Hepatocyte (in vitro differentiated cells): ENCODE measurements around the gene PRPF19. TPM values are rescaled to one million over a fixed set of nuclear protein-coding genes. Genes with fewer than 3 reads are reported as not detected.

Experiments
- DNase-seq: peaks from one replicate; pipeline ENCODE4 v3.0.0-alpha.2; 2016; ENCODE audit warnings: low spot score
- H2AFZ ChIP-seq: fragments of 200-600 bp; sonication (generic); 2 replicates; pipeline ENCODE4 v1.6.0; 2016; ENCODE audit warnings: antibody characterized with exemption, mild to moderate bottlenecking
- H3K27ac ChIP-seq: fragments of 200-600 bp; sonication (generic); 2 replicates; pipeline ENCODE4 v1.5.1; 2016; ENCODE audit warnings: mild to moderate bottlenecking
- H3K27me3 ChIP-seq: fragments of 200-600 bp; sonication (generic); 2 replicates; pipeline ENCODE4 v1.6.1; 2016
- H3K36me3 ChIP-seq: fragments of 200-600 bp; sonication (generic); replicated peaks from 2 replicates; pipeline ENCODE4 v1.5.1; 2016; ENCODE audit warnings: low read depth; ENCODE audit not compliant: insufficient read depth
- H3K4me1 ChIP-seq: fragments of 200-600 bp; sonication (generic); 2 replicates; pipeline ENCODE4 v1.5.1; 2016; ENCODE audit warnings: mild to moderate bottlenecking, moderate library complexity; ENCODE audit not compliant: insufficient read depth
- H3K4me2 ChIP-seq: fragments of 200-600 bp; sonication (generic); 2 replicates; pipeline ENCODE4 v1.6.0; 2016
- H3K4me3 ChIP-seq: fragments of 200-600 bp; sonication (generic); 2 replicates; pipeline ENCODE4 v1.5.1; 2016; ENCODE audit warnings: mild to moderate bottlenecking
- H3K79me2 ChIP-seq: fragments of 200-600 bp; sonication (generic); 2 replicates; pipeline ENCODE4 v1.6.0; 2017; ENCODE audit warnings: mild to moderate bottlenecking
- H3K9me2 ChIP-seq: fragments of 200-600 bp; sonication (generic); replicated peaks from 2 replicates; pipeline ENCODE4 v1.6.0; 2017; ENCODE audit warnings: mild to moderate bottlenecking; ENCODE audit not compliant: insufficient read depth
- H3K9me3 ChIP-seq: fragments of 200-600 bp; sonication (generic); 2 replicates; pipeline ENCODE4 v1.5.1; 2016; ENCODE audit warnings: low read depth, mild to moderate bottlenecking
- H4K20me1 ChIP-seq: fragments of 200-600 bp; sonication (generic); 2 replicates; pipeline ENCODE4 v1.6.0; 2016; ENCODE audit warnings: mild to moderate bottlenecking; ENCODE audit not compliant: insufficient read depth, poor library complexity, severe bottlenecking
- EZH2 ChIP-seq: fragments of 200-600 bp; sonication (generic); IDR thresholded peaks from 2 replicates; pipeline ENCODE4 v1.6.1; 2016; ENCODE audit warnings: antibody characterized with exemption, mild to moderate bottlenecking, borderline replicate concordance
- EZH2phosphoT487 ChIP-seq: fragments of 200-600 bp; sonication (generic); IDR thresholded peaks from one replicate; pipeline ENCODE4 v1.6.1; 2018; ENCODE audit warnings: antibody characterized with exemption, mild to moderate bottlenecking, low read depth, moderate library complexity; ENCODE audit not compliant: unreplicated experiment, severe bottlenecking
- WGBS: methylation state at CpG from one replicate; pipeline ENCODE4 v1.1.6; 2016; ENCODE audit warnings: low lambda C conversion rate; ENCODE audit errors: missing lambda C conversion rate; 5-methylcytosine and 5-hydroxymethylcytosine counted together
- polyA plus RNA-seq: library from polyadenylated mRNA; unstranded; fragments of >200 nt; fragmentation: Nextera tagmentation; extraction: Ambion mirVana; gene quantifications from 2 replicates; pipeline ENCODE4 v1.2.1, GENCODE V29; 2016
- total RNA-seq: library from RNA; depleted of rRNA; stranded (reverse); fragments of >200 nt; gene quantifications from 2 replicates; pipeline ENCODE4 v1.2.3, GENCODE V29; 2014
- TF ChIP-seq, protein P1 (sequence below): fragments of 200-600 bp; sonication (generic); IDR thresholded peaks from 2 replicates; pipeline ENCODE4 v1.5.1; 2016; ENCODE audit warnings: antibody characterized with exemption, mild to moderate bottlenecking; ENCODE audit not compliant: poor library complexity

PRPF19 gene
- total and polyA plus RNA-seq, 2 experiments from 2014 or later: 19.3 to 53.8 TPM

DNA sequence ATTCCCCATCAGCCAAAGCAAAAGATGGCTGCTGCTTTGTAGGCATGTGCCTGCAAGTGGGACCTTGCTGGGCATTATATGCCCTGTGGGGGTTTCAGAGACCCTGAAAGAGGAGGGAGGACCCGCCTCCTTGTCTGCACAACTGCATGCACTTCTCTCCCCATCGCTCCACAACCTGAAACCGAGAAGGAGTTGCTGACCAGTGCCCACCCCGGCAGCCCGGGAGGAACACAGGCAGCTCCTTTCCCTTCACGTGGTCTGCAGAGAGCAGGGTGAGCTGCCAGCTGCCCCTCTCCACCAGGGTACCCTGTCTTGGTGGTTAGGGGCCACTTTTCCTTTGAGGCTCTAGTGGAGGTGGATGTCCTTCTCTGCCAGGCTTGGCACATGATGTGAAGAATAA is 16.5 kb upstream of the PRPF19 start:
- DNase-seq: no peak
- Histone ChIP-seq H3K36me3 (no peaks in the 10 kb centered on the region), H3K27ac (no peak overlapping the region), H3K4me3 (no peak overlapping the region), H2AFZ (no peak overlapping the region), H3K9me2 (no peaks in the 10 kb centered on the region), H4K20me1 (no peaks in the 10 kb centered on the region), H3K9me3 (no peaks in the 10 kb centered on the region), H3K4me2 (no peak overlapping the region), H3K79me2 (peaks cover 30% of the 10 kb centered on the region), H3K27me3 (no peaks in the 10 kb centered on the region), H3K4me1 (peaks cover 8% of the 10 kb centered on the region)
- TF ChIP-seq, protein P1, sequence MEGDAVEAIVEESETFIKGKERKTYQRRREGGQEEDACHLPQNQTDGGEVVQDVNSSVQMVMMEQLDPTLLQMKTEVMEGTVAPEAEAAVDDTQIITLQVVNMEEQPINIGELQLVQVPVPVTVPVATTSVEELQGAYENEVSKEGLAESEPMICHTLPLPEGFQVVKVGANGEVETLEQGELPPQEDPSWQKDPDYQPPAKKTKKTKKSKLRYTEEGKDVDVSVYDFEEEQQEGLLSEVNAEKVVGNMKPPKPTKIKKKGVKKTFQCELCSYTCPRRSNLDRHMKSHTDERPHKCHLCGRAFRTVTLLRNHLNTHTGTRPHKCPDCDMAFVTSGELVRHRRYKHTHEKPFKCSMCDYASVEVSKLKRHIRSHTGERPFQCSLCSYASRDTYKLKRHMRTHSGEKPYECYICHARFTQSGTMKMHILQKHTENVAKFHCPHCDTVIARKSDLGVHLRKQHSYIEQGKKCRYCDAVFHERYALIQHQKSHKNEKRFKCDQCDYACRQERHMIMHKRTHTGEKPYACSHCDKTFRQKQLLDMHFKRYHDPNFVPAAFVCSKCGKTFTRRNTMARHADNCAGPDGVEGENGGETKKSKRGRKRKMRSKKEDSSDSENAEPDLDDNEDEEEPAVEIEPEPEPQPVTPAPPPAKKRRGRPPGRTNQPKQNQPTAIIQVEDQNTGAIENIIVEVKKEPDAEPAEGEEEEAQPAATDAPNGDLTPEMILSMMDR: no peak
- TF ChIP-seq EZH2: no peak
- no peak for TF ChIP-seq EZH2phosphoT487
- WGBS: 88% methylated on average over 6 of the region's 6 CpGs

DNA sequence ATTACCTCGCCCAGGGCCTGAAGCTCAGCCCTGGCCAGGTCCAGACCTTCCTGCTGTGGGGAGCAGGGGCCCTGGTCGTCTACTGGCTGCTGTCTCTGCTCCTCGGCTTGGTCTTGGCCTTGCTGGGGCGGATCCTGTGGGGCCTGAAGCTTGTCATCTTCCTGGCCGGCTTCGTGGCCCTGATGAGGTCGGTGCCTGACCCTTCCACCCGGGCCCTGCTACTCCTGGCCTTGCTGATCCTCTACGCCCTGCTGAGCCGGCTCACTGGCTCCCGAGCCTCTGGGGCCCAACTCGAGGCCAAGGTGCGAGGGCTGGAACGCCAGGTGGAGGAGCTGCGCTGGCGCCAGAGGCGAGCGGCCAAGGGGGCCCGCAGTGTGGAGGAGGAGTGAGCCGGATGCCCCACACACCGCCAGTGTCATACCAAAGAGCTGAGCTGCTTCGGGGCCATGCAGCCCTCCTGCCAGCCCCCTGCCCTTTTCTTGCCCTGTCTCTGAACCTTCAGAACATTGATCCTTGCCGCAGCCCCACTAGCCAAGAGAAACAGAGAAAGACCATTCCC is 15.5 kb upstream of the PRPF19 start:
- Histone ChIP-seq H3K4me3 (no peak overlapping the region), H3K27ac (no peak overlapping the region), H2AFZ (no peak overlapping the region), H3K9me2 (no peaks in the 10 kb centered on the region), H4K20me1 (no peaks in the 10 kb centered on the region), H3K27me3 (no peaks in the 10 kb centered on the region), H3K9me3 (no peaks in the 10 kb centered on the region), H3K4me2 (no peak overlapping the region), H3K4me1 (peaks cover 8% of the 10 kb centered on the region), H3K79me2 (peaks cover 40% of the 10 kb centered on the region), H3K36me3 (no peaks in the 10 kb centered on the region)
- TF ChIP-seq, protein P1: no peak
- TF ChIP-seq EZH2phosphoT487 (no peak), EZH2 (no peak)
- 87% methylated on average over 23 of the region's 23 CpGs for WGBS
- no peak for DNase-seq

DNA sequence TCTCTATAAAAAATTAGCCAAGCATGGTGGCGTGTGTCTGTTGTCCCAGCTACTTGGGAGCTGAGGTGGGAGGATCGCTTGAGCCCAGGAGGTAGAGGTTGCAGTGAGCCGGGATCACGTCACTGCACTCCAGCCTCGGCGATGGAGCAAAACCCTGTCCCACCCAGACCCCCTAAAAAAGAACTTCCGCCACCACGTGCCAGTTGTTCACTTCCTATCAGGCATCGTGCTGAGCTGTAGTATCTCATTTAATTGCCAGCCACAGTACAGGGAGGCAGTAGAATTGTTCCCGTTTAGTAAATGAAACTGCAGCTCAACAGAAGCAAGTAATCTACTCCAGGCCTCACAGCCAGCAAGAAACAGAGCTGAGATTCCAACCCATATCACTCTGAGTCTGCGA is 14.9 kb upstream of the PRPF19 start:
- TF ChIP-seq EZH2phosphoT487: no peak
- TF ChIP-seq, protein P1: no peak
- no peak for TF ChIP-seq EZH2
- DNase-seq: no peak
- peaks cover 9% of the 10 kb centered on the region for H3K4me1 ChIP-seq
- peaks cover 46% of the 10 kb centered on the region for H3K79me2 ChIP-seq
- no peaks in the 10 kb centered on the region for H4K20me1 ChIP-seq
- WGBS: 96% methylated on average over 11 of the region's 11 CpGs
- H2AFZ ChIP-seq: no peak overlapping the region
- H3K27me3 ChIP-seq: no peaks in the 10 kb centered on the region
- no peak overlapping the region for H3K27ac ChIP-seq
- H3K9me3 ChIP-seq: no peaks in the 10 kb centered on the region
- H3K4me2 ChIP-seq: no peak overlapping the region
- no peaks in the 10 kb centered on the region for H3K36me3 ChIP-seq
- no peak overlapping the region for H3K4me3 ChIP-seq
- no peaks in the 10 kb centered on the region for H3K9me2 ChIP-seq

DNA sequence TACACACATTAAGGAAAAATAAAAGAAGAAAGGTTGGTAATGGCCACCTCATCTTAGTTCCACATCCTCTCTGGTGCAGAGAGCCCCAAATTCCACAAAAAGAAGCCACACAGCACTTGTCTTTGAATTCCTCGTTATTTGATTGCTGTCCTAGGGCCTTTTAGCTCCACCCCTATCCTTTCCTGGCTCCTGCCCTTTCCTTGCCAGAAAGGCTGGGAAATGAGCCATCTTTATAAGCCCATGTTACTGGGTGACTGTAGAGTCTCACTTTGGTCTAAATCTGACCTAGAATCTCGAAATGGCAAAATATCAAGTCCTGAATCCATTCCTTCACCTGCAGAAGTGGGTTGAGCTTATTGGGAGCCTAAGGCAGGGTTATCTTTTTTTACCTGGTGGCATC is 13.6 kb upstream of the PRPF19 start:
- Histone ChIP-seq H3K79me2 (peaks cover 46% of the 10 kb centered on the region), H3K9me2 (no peaks in the 10 kb centered on the region), H3K4me1 (peaks cover 16% of the 10 kb centered on the region), H2AFZ (no peak overlapping the region), H3K27ac (no peak overlapping the region), H3K4me2 (no peak overlapping the region), H3K27me3 (no peaks in the 10 kb centered on the region), H3K4me3 (no peak overlapping the region), H4K20me1 (peaks cover 3% of the 10 kb centered on the region), H3K9me3 (no peaks in the 10 kb centered on the region), H3K36me3 (no peaks in the 10 kb centered on the region)
- DNase-seq: no peak
- TF ChIP-seq, protein P1: no peak
- no peak for TF ChIP-seq EZH2
- no peak for TF ChIP-seq EZH2phosphoT487
- 87% methylated on average over 2 of the region's 2 CpGs for WGBS
